HG02884 (cell line): Measurements from ENCODE around the gene CCDC9B.

ENCODE experiments used
- ATAC-seq: cut with Tn5 transposase; IDR thresholded peaks from one replicate; pipeline ENCODE4 v1.9.1; 2021; ENCODE audit warnings: mild to moderate bottlenecking, moderate library complexity; ENCODE audit not compliant: unreplicated experiment

The CCDC9B gene

GRCh38 chr15:40340740-40341400 lies at the start of gene CCDC9B:
Gene CCDC9B (minus strand): TSS chr15:40340939. CDS start chr15:40340819, 120 bp downstream.
- ATAC-seq: no peak

- no peak for ATAC-seq
These were observed 49.3 kb upstream of the CCDC9B start for GRCh38 chr15:40389824-40390595.

GRCh38 chr15:40388941-40389823 lies 48.4 kb upstream of the CCDC9B start:
- ATAC-seq: no peak

DNA sequence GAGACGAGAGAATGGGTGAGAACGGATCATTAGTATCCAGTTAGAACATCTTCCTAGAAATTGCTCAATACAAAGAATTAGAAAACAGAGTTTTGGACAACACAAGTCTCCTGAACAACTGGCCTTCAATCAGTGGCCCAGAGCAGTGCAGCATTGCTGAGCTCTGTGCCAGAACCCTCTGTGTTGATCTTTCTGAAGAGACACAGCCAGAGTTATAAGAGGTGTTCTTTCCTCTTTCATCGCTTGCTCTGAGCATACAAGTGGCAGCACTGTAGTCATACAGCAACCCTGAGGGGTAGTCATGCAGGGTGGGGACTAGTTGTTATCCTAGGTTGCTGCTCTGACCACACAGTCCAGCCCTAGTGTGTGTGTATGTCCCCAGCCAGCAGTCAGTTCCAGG lies 45.7 kb upstream of the CCDC9B start:
- ATAC-seq: no peak

GRCh38 chr15:40382580-40383456 lies 42.1 kb upstream of the CCDC9B start, which contains the start of gene KNSTRN:
Gene KNSTRN (plus strand): TSS chr15:40382721. CDS start chr15:40382836, 115 bp downstream.
- peak; percentile 96 for ATAC-seq

DNA sequence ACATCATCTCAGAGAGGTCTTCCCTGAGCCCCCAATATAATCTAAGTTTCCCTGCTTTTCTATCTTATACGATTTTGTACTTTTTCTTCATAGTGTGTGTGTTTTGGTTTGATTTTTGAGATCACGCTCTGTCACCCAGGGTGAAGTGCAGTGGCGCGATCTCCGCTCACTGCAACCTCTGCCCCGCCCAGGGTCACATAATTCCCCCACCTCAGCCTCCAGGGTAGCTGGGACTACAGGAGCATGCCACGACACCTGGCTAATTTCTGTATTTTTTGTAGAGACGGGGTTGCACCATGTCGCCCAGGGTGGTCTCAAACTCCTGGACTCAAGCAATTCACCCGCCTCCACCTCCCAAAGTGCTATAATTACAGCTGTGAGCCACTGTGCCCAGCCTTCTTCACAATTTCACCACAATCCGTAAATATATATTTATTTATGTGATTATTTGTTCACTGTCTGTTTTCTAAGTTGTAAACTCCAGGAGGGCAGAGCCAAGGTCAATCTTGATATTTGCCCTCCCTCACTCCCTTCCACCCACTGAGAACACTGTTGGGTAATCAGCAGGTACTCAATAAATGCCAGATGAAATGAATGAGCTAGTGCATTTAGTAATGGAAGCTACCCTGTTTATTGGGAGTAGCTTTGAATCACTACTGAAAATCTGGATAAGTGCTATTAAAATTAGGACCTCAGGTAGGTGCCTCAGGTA lies 41.2 kb upstream of the CCDC9B start:
- ATAC-seq: no peak

DNA sequence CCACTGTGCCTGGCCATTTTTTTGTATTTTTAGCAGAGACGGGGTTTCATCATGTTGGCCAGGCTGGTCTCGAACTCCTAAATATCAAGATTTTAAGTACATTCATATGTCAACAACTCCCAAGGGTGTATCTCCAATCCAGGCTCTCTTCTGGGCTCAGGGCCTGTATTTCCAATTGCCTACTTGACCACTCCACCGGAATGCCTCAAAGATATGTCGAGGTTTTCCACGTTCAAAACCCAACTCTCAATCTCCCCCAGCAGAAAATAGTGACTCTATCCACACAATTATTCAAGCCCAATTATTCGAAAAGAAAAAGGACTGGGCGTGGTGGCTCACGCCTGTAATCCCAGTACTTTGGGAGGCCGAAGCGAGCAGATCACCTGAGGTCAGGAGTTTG lies 39.9 kb upstream of the CCDC9B start:
- no peak for ATAC-seq

DNA sequence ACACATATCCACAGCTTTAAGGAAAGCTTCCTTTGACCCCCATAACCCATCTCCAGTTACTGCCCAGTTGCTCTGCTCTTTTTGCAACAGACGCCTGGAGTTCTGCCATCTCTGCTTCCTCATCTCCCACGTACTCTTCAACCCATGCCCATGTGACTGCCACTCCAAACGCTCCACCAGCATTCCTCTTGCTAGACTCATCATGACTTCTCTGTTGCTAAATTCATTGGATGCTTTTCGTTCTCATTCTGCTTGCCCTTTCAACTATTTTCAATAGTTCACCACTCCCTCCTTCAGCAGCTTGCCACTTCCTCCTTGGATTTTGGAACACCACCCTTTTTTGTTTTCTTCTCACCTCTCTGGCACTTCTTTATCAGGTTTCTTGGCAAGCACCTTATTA lies 39.1 kb upstream of the CCDC9B start:
- ATAC-seq: no peak

- no peak for ATAC-seq
These were observed 38.6 kb upstream of the CCDC9B start for GRCh38 chr15:40379374-40379773.

- ATAC-seq: no peak
These were observed 36.9 kb upstream of the CCDC9B start for GRCh38 chr15:40377606-40378005.

GRCh38 chr15:40372981-40373380 lies 32.2 kb upstream of the CCDC9B start:
- no peak for ATAC-seq

- no peak for ATAC-seq
These were observed 29.2 kb upstream of the CCDC9B start for GRCh38 chr15:40369971-40370370.

- no peak for ATAC-seq
These were observed 28.7 kb upstream of the CCDC9B start for GRCh38 chr15:40369474-40369869.

DNA sequence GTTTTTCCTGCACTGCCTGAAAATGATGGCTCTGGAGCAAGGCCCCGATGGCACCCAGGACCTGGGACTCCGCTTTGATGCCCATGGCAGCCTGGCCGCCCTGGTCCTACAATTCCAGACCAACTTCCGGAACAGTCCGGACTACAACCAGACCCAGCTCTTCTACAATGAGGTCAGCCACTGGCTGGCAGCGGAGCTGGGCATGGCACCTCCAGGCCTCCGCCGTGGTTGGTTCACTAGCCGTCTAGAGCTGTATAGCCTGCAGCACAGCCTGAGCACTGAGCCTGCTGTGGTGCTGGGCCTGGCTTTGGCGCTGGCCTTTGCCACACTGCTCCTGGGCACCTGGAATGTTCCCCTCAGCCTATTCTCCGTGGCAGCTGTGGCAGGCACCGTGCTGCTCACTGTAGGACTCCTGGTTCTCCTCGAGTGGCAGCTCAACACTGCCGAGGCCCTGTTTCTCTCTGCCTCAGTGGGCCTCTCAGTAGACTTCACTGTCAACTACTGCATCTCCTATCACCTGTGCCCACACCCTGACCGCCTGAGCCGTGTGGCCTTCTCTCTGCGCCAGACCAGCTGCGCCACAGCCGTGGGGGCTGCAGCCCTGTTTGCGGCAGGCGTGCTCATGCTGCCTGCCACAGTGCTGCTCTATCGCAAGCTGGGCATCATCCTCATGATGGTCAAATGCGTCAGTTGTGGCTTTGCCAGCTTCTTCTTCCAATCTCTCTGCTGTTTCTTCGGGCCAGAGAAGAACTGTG lies 28.2 kb upstream of the CCDC9B start:
- no peak for ATAC-seq

DNA sequence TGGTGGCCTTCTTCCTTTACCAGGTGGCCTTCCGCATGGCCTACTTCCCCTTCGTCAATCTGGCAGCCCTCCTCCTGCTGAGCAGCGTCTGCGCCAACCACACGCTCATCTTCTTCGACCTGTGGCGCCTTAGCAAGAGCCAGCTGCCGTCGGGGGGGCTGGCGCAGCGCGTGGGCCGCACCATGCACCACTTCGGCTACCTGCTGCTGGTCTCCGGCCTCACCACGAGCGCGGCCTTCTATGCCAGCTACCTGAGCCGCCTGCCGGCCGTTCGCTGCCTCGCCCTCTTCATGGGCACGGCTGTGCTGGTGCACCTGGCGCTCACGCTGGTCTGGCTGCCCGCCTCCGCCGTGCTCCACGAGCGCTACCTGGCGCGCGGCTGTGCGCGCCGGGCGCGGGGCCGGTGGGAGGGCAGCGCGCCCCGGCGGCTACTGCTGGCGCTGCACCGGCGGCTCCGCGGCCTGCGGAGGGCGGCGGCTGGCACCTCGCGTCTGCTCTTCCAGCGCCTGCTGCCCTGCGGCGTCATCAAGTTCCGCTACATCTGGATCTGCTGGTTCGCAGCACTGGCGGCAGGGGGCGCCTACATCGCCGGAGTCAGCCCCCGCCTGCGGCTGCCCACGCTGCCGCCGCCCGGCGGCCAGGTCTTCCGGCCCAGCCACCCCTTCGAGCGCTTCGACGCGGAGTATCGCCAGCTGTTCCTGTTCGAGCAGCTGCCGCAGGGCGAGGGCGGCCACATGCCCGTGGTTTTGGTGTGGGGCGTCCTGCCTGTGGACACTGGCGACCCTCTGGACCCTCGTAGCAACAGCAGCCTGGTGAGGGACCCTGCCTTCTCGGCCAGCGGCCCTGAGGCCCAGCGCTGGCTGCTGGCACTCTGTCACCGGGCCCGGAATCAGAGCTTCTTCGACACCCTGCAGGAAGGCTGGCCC lies 27.2 kb upstream of the CCDC9B start:
- peak; percentile 84 for ATAC-seq

GRCh38 chr15:40367371-40367685 lies 26.6 kb upstream of the CCDC9B start:
- no peak for ATAC-seq

GRCh38 chr15:40366457-40367370 lies 26.0 kb upstream of the CCDC9B start:
- no peak for ATAC-seq
